Panc1 (cell line): ENCODE results near the gene RARG. TPM values are rescaled to one million over a fixed set of nuclear protein-coding genes. Genes with fewer than 3 reads are reported as not detected.

Source experiments
- ATAC-seq: fragments of 200-7000 bp; cut with Tn5 transposase; 2 replicates; pipeline ENCODE4 v1.9.1; 2020; ENCODE audit warnings: mild to moderate bottlenecking, moderate library complexity
- BruUV-seq: library from RNA; stranded (reverse); fragments of 400-500 nt; replicated peaks from 2 replicates; lab custom pipeline; 2021; lab: Mats Ljungman, UMichigan
- CTCF ChIA-PET: fragments of 300-600 bp; sonication (Branson Sonifier 250); formaldehyde crosslinking; loops from one replicate; lab custom pipeline; 2022; ENCODE audit warnings: antibody characterized with exemption; lab: Charles Lee
- POLR2A ChIA-PET: fragments of 300-600 bp; sonication (Branson Sonifier 250); formaldehyde crosslinking; loops from one replicate; lab custom pipeline; 2022; ENCODE audit warnings: antibody characterized with exemption; lab: Charles Lee
- DNase-seq: peaks from one replicate; pipeline ENCODE4 v3.0.0-alpha.2; 2010; ENCODE audit warnings: low read depth, low spot score
- H3K27ac ChIP-seq: 2 replicates; pipeline ENCODE4 v1.5.1; 2011; ENCODE audit warnings: mild to moderate bottlenecking, low read length, inconsistent platforms
- H3K27me3 ChIP-seq: fragments of 200-500 bp; sonication (Bioruptor generic); 2 replicates; pipeline ENCODE4 v1.6.0; 2014; ENCODE audit warnings: low read length, inconsistent platforms; ENCODE audit not compliant: control insufficient read depth, insufficient read depth
- H3K36me3 ChIP-seq: fragments of 200-500 bp; sonication (Bioruptor generic); 2 replicates; pipeline ENCODE4 v1.5.1; 2014; ENCODE audit warnings: inconsistent platforms, mild to moderate bottlenecking, low read length, moderate library complexity; ENCODE audit not compliant: control insufficient read depth, insufficient read depth
- H3K4me1 ChIP-seq: 2 replicates; pipeline ENCODE4 v1.5.1; 2011; ENCODE audit warnings: inconsistent platforms, mild to moderate bottlenecking, low read length, moderate library complexity; ENCODE audit not compliant: control insufficient read depth, insufficient read depth
- H3K4me3 ChIP-seq, 2 experiments: 2 replicates each; pipeline ENCODE4 v1.5.1; 2011 to 2012; ENCODE audit warnings: low read depth in 2 of 2, low read length in 2 of 2, mild to moderate bottlenecking in 2 of 2, inconsistent platforms in 1 of 2, moderate library complexity in 1 of 2
- H3K9me3 ChIP-seq: fragments of 200-500 bp; sonication (Bioruptor generic); 2 replicates; pipeline ENCODE4 v1.5.1; 2014; ENCODE audit warnings: low read depth, mild to moderate bottlenecking, inconsistent platforms, low read length, moderate library complexity; ENCODE audit not compliant: control insufficient read depth, insufficient read depth
- POLR2AphosphoS5 ChIP-seq: IDR thresholded peaks from 2 replicates; pipeline ENCODE4 v1.6.1; 2012; ENCODE audit warnings: mild to moderate bottlenecking, low read depth, low read length, moderate library complexity
- SIN3A ChIP-seq: IDR thresholded peaks from 2 replicates; pipeline ENCODE4 v1.6.1; 2012; ENCODE audit warnings: low read depth, mild to moderate bottlenecking, low read length, moderate library complexity, borderline replicate concordance; ENCODE audit not compliant: insufficient read depth
- TCF7L2 ChIP-seq: IDR thresholded peaks from 2 replicates; pipeline ENCODE4 v1.6.1; 2011; ENCODE audit warnings: mild to moderate bottlenecking, low read depth, low read length, inconsistent platforms
- in situ Hi-C: cut with HindIII; loops from 2 replicates; pipeline ENCODE4 v1.10.0; 2016; ENCODE audit warnings: low sequenced_read_pairs, low pct_unique_long_range_greater_than_20kb
- intact Hi-C: fragments of 100-400 bp; cut with micrococcal nuclease; formaldehyde crosslinking; loops from one replicate; pipeline ENCODE4 v1.10.0; 2022; ENCODE audit not compliant: unreplicated experiment
- total RNA-seq: library from RNA; stranded (reverse); gene quantifications from one replicate; pipeline ENCODE4 v1.2.1, GENCODE V29; 2021; ENCODE audit not compliant: unreplicated experiment
- TF ChIP-seq, protein P1 (sequence below): fragments of 450-650 bp; IDR thresholded peaks from 2 replicates; pipeline ENCODE4 v1.5.1; 2017; ENCODE audit warnings: mild to moderate bottlenecking
- TF ChIP-seq, protein P2 (sequence below), 2 experiments: IDR thresholded peaks; 2 replicates each; pipeline ENCODE4 v1.6.1; 2011 to 2012; ENCODE audit warnings: low read depth in 2 of 2, control low read depth in 1 of 2, low read length in 1 of 2, mild to moderate bottlenecking in 1 of 2, moderate library complexity in 1 of 2; ENCODE audit not compliant: insufficient read depth in 1 of 2

The RARG gene
- total RNA-seq, 1 experiment from 2014 or later: 41.2 TPM

DNA sequence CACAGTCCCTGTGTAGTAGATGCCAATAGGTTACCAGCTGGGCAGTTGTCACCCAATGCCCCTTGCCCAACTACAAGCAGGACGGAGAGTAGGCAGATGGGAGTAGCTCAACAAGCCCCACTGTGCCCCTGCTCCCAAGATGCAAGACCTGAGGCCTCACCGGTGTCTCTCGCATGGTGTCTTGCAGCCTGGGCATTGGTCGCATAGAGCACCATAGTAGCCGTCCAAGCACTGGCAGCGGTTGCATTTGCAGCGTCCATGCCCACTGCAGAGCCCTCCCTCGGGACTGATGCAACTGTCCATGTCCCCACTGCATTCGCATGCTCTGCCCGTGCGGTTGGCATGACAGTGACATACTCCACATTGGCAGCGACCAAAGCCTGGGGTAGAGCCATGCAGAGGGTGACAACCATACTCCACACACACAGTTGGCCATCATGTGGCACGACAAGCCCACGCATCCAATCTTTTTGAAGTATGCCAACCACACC, 39.4 kb downstream of the RARG start:
- POLR2A ChIA-PET: no interaction called here
- intact Hi-C loops: no loop called here
- no peaks in the 10 kb centered on the region for H3K4me1 ChIP-seq
- in situ Hi-C loops: no loop called here
- ATAC-seq (no peak), DNase-seq (no peak)
- H3K9me3 ChIP-seq: no peaks in the 10 kb centered on the region
- CTCF ChIA-PET: no interaction called here
- no peak overlapping the region for H3K4me3 ChIP-seq
- no peaks in the 10 kb centered on the region for H3K36me3 ChIP-seq
- BruUV-seq: no TSS peak
- H3K27ac ChIP-seq: no peak overlapping the region
- TF ChIP-seq, protein P1, sequence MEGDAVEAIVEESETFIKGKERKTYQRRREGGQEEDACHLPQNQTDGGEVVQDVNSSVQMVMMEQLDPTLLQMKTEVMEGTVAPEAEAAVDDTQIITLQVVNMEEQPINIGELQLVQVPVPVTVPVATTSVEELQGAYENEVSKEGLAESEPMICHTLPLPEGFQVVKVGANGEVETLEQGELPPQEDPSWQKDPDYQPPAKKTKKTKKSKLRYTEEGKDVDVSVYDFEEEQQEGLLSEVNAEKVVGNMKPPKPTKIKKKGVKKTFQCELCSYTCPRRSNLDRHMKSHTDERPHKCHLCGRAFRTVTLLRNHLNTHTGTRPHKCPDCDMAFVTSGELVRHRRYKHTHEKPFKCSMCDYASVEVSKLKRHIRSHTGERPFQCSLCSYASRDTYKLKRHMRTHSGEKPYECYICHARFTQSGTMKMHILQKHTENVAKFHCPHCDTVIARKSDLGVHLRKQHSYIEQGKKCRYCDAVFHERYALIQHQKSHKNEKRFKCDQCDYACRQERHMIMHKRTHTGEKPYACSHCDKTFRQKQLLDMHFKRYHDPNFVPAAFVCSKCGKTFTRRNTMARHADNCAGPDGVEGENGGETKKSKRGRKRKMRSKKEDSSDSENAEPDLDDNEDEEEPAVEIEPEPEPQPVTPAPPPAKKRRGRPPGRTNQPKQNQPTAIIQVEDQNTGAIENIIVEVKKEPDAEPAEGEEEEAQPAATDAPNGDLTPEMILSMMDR: no peak
- TF ChIP-seq SIN3A (no peak), POLR2AphosphoS5 (no peak)
- H3K27me3 ChIP-seq: no peaks in the 10 kb centered on the region

DNA sequence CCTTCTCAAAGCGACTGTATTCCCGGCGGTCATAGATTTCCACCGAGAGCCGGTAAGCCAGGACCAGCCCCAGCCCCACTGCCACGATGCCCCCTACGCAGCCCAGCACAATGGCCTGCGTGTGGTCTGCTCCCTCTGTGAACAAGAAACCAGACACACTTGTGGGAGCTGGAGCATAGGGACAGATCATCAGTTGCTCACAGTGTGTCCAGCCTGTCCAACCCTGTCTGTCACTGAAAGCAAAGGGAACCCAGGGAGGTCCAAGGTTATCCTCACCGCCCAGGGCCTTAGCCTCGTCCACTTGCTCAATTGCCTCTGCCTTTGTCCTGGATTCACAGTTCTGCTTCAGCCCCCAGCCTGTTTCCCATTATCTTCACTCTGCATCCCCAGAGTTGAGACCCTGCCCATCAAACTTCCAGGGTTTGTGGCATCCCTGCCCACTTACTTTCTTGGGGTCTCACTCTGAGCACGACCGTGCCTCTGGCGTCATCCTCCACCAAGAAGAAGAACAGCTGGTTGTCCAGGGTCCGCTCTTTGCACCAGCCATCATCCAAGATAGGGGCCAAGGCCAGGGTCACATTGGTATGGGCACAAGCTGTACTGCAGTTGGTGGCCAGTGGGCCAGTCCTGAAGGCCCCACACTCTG, 40.0 kb downstream of the RARG start:
- ATAC-seq: no peak
- ChIA-PET CTCF (interaction anchor here (3.1 kb wide), 1 partner anchor 33 kb away, joined by 15 read pairs; no protein-coding TSS in a partner anchor), POLR2A (interaction anchor here (0.6 kb wide), 1 partner anchor 25 kb away, joined by 8 read pairs; no protein-coding TSS in a partner anchor)
- intact Hi-C loops (no loop called here), in situ Hi-C loops (no loop called here)
- no peak overlapping the region for H3K27ac ChIP-seq
- no peaks in the 10 kb centered on the region for H3K4me1 ChIP-seq
- peaks cover under 1% of the 10 kb centered on the region for H3K36me3 ChIP-seq
- TF ChIP-seq SIN3A: no peak
- no peak for TF ChIP-seq TCF7L2
- TF ChIP-seq, protein P1: no peak
- TF ChIP-seq, protein P2, sequence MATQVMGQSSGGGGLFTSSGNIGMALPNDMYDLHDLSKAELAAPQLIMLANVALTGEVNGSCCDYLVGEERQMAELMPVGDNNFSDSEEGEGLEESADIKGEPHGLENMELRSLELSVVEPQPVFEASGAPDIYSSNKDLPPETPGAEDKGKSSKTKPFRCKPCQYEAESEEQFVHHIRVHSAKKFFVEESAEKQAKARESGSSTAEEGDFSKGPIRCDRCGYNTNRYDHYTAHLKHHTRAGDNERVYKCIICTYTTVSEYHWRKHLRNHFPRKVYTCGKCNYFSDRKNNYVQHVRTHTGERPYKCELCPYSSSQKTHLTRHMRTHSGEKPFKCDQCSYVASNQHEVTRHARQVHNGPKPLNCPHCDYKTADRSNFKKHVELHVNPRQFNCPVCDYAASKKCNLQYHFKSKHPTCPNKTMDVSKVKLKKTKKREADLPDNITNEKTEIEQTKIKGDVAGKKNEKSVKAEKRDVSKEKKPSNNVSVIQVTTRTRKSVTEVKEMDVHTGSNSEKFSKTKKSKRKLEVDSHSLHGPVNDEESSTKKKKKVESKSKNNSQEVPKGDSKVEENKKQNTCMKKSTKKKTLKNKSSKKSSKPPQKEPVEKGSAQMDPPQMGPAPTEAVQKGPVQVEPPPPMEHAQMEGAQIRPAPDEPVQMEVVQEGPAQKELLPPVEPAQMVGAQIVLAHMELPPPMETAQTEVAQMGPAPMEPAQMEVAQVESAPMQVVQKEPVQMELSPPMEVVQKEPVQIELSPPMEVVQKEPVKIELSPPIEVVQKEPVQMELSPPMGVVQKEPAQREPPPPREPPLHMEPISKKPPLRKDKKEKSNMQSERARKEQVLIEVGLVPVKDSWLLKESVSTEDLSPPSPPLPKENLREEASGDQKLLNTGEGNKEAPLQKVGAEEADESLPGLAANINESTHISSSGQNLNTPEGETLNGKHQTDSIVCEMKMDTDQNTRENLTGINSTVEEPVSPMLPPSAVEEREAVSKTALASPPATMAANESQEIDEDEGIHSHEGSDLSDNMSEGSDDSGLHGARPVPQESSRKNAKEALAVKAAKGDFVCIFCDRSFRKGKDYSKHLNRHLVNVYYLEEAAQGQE (IDR thresholded peaks at IDR 0.05; ENCODE audit: insufficient read depth in 1 of 2, low read depth in 2 of 2, low read length in 1 of 2): no peak
- TF ChIP-seq POLR2AphosphoS5: no peak
- H3K9me3 ChIP-seq: no peaks in the 10 kb centered on the region
- no peak overlapping the region for H3K4me3 ChIP-seq
- no TSS peak for BruUV-seq
- no peak for DNase-seq
- no peaks in the 10 kb centered on the region for H3K27me3 ChIP-seq
